Mesenchymal stem cell (in vitro differentiated cells and primary cell): ENCODE data around the gene CEPT1.

Source experiments
- DNase-seq: peaks from one replicate; pipeline ENCODE4 v3.0.0-alpha.2; 2013
- H2AFZ ChIP-seq: one replicate; pipeline ENCODE4 v1.6.1; 2013; ENCODE audit warnings: low read depth, mild to moderate bottlenecking, control low read depth, inconsistent platforms, low read length, moderate library complexity
- H2AK5ac ChIP-seq: 2 replicates; pipeline ENCODE4 v1.6.1; 2013; ENCODE audit warnings: low read length, moderate library complexity, mild to moderate bottlenecking, inconsistent platforms; ENCODE audit not compliant: severe bottlenecking
- H2BK120ac ChIP-seq: one replicate; pipeline ENCODE4 v1.6.1; 2013; ENCODE audit warnings: low read depth, mild to moderate bottlenecking, inconsistent platforms, low read length, moderate library complexity
- H2BK12ac ChIP-seq, 2 experiments: one replicate each; pipeline ENCODE4 v1.6.1; 2013; ENCODE audit warnings: inconsistent platforms in 2 of 2, low read length in 2 of 2, mild to moderate bottlenecking in 2 of 2, moderate library complexity in 2 of 2, control low read depth in 1 of 2
- H2BK15ac ChIP-seq: one replicate; pipeline ENCODE4 v1.6.1; 2013; ENCODE audit warnings: mild to moderate bottlenecking, low read depth, inconsistent platforms; ENCODE audit not compliant: poor library complexity, severe bottlenecking
- H2BK5ac ChIP-seq: 2 replicates; pipeline ENCODE4 v1.6.1; 2013; ENCODE audit warnings: low read depth, mild to moderate bottlenecking, low read length, control low read depth, inconsistent platforms; ENCODE audit not compliant: poor library complexity, severe bottlenecking
- H3K14ac ChIP-seq, 2 experiments: one replicate each; pipeline ENCODE4 v1.6.1; 2013; ENCODE audit warnings: inconsistent platforms in 2 of 2, low read length in 2 of 2, control low read depth in 1 of 2, mild to moderate bottlenecking in 1 of 2, moderate library complexity in 1 of 2
- H3K18ac ChIP-seq, 2 experiments: one replicate each; pipeline ENCODE4 v1.6.1; 2013; ENCODE audit warnings: inconsistent platforms in 2 of 2, low read length in 2 of 2, control low read depth in 1 of 2, low read depth in 1 of 2, mild to moderate bottlenecking in 1 of 2
- H3K23ac ChIP-seq, 2 experiments: one replicate each; pipeline ENCODE4 v1.6.1; 2013; ENCODE audit warnings: inconsistent platforms in 2 of 2, low read length in 2 of 2, mild to moderate bottlenecking in 2 of 2, moderate library complexity in 2 of 2, control low read depth in 1 of 2
- H3K27ac ChIP-seq: 2 replicates; pipeline ENCODE4 v1.5.1; 2013; ENCODE audit warnings: mild to moderate bottlenecking, moderate library complexity, low read length, control low read depth, inconsistent platforms; ENCODE audit not compliant: poor library complexity, severe bottlenecking
- H3K27me3 ChIP-seq, 2 experiments: 2 replicates each; pipeline versions ENCODE4 v1.6.1 to v1.7.0; 2013; ENCODE audit warnings: low read length in 2 of 2, mild to moderate bottlenecking in 2 of 2, moderate library complexity in 2 of 2, control low read depth in 1 of 2, inconsistent platforms in 1 of 2; ENCODE audit not compliant: control insufficient read depth in 1 of 2, insufficient read depth in 1 of 2
- H3K36me3 ChIP-seq, 2 experiments: 2 replicates each; pipeline versions ENCODE4 v1.6.1 to v1.7.0; 2013; ENCODE audit warnings: low read length in 2 of 2, control low read depth in 1 of 2, inconsistent platforms in 1 of 2, low read depth in 1 of 2, mild to moderate bottlenecking in 1 of 2; ENCODE audit not compliant: insufficient read depth in 2 of 2, control insufficient read depth in 1 of 2
- H3K4ac ChIP-seq, 2 experiments: one replicate each; pipeline ENCODE4 v1.6.1; 2013; ENCODE audit warnings: inconsistent platforms in 2 of 2, low read length in 2 of 2, mild to moderate bottlenecking in 2 of 2, moderate library complexity in 2 of 2, control low read depth in 1 of 2, low read depth in 1 of 2
- H3K4me1 ChIP-seq: 2 replicates; pipeline ENCODE4 v1.6.1; 2013; ENCODE audit warnings: low read depth, low read length, control low read depth; ENCODE audit not compliant: control insufficient read depth, insufficient read depth
- H3K4me2 ChIP-seq: 2 replicates; pipeline ENCODE4 v1.6.1; 2013; ENCODE audit warnings: low read length, mild to moderate bottlenecking, inconsistent platforms; ENCODE audit not compliant: poor library complexity, severe bottlenecking
- H3K4me3 ChIP-seq, 2 experiments: 2 replicates each; pipeline versions ENCODE4 v1.5.1 to v1.7.0; 2013; ENCODE audit warnings: low read length in 2 of 2, mild to moderate bottlenecking in 2 of 2, control low read depth in 1 of 2, low read depth in 1 of 2; ENCODE audit not compliant: insufficient read depth in 1 of 2
- H3K79me1 ChIP-seq: replicated peaks from 2 replicates; pipeline ENCODE4 v1.6.1; 2013; ENCODE audit warnings: mild to moderate bottlenecking, control low read depth, low read length, inconsistent platforms; ENCODE audit not compliant: poor library complexity, severe bottlenecking
- H3K9ac ChIP-seq: 2 replicates; pipeline ENCODE4 v1.7.0; 2013; ENCODE audit warnings: mild to moderate bottlenecking, low read length, moderate library complexity
- H3K9me3 ChIP-seq: 2 replicates; pipeline ENCODE4 v1.7.0; 2013; ENCODE audit warnings: mild to moderate bottlenecking, low read length; ENCODE audit not compliant: control insufficient read depth
- H4K8ac ChIP-seq: one replicate; pipeline ENCODE4 v1.6.1; 2013; ENCODE audit warnings: inconsistent platforms, mild to moderate bottlenecking, low read length, moderate library complexity
- H4K91ac ChIP-seq: one replicate; pipeline ENCODE4 v1.6.1; 2013; ENCODE audit warnings: mild to moderate bottlenecking, low read length, inconsistent platforms
- WGBS: methylation state at CpG from one replicate; pipeline ENCODE4 v1.1.7; 2013; ENCODE audit warnings: mixed read lengths; 5-methylcytosine and 5-hydroxymethylcytosine counted together

CEPT1 gene

GRCh38 chr1:111142356-111142975 lies 2.4 kb downstream of the CEPT1 start:
- no peak overlapping the region for H3K27ac ChIP-seq
- H2AK5ac ChIP-seq: no peak overlapping the region
- no peak overlapping the region for H4K91ac ChIP-seq
- H3K23ac ChIP-seq: no peak overlapping the region
- no peak overlapping the region for H2BK12ac ChIP-seq
- H3K27me3 ChIP-seq: no peaks in the 10 kb centered on the region
- 75% methylated on average over 3 of the region's 5 CpGs for WGBS
- peaks cover 6% of the 10 kb centered on the region for H3K79me1 ChIP-seq
- no peaks in the 10 kb centered on the region for H3K9me3 ChIP-seq
- H3K4me3 ChIP-seq: peak overlapping the region in 1 of 2 experiments; percentile 83
- DNase-seq: no peak
- peaks cover 6 to 13% of the 10 kb centered on the region in 2 experiments for H3K36me3 ChIP-seq
- no peak overlapping the region for H2BK5ac ChIP-seq
- H3K4me2 ChIP-seq: no peak overlapping the region
- H2BK15ac ChIP-seq: no peak overlapping the region
- H2AFZ ChIP-seq: no peak overlapping the region
- peak overlapping the region; percentile 91 for H3K9ac ChIP-seq
- peaks cover 3% of the 10 kb centered on the region for H3K4me1 ChIP-seq
- no peak overlapping the region for H3K14ac ChIP-seq
- no peak overlapping the region for H2BK120ac ChIP-seq
- no peak overlapping the region for H3K18ac ChIP-seq
- H3K4ac ChIP-seq: no peak overlapping the region
- no peak overlapping the region for H4K8ac ChIP-seq

GRCh38 chr1:111145542-111145941 lies 5.5 kb downstream of the CEPT1 start:
- Histone ChIP-seq H2AK5ac (no peak overlapping the region), H4K8ac (no peak overlapping the region), H2AFZ (no peak overlapping the region), H3K4me1 (peaks cover 3% of the 10 kb centered on the region), H2BK12ac (no peak overlapping the region), H3K23ac (no peak overlapping the region), H3K36me3 (peaks cover 10 to 36% of the 10 kb centered on the region in 2 experiments), H3K18ac (no peak overlapping the region), H4K91ac (no peak overlapping the region), H3K27me3 (no peaks in the 10 kb centered on the region), H3K9ac (no peak overlapping the region), H3K14ac (no peak overlapping the region), H3K9me3 (no peaks in the 10 kb centered on the region), H3K4me3 (no peak overlapping the region), H2BK15ac (no peak overlapping the region), H2BK120ac (no peak overlapping the region), H2BK5ac (no peak overlapping the region), H3K4me2 (no peak overlapping the region), H3K4ac (no peak overlapping the region), H3K79me1 (peaks cover 11% of the 10 kb centered on the region), H3K27ac (no peak overlapping the region)
- WGBS: 100% methylated on average over 1 of the region's 2 CpGs
- DNase-seq: no peak

GRCh38 chr1:111145963-111146768 lies 6.1 kb downstream of the CEPT1 start:
- H2AK5ac ChIP-seq: no peak overlapping the region
- peaks cover 3% of the 10 kb centered on the region for H3K4me1 ChIP-seq
- DNase-seq: no peak
- H3K36me3 ChIP-seq: peaks cover 12 to 42% of the 10 kb centered on the region in 2 experiments
- no peak overlapping the region for H2BK15ac ChIP-seq
- no peak overlapping the region for H3K14ac ChIP-seq
- no peak overlapping the region for H4K91ac ChIP-seq
- no peak overlapping the region for H3K9ac ChIP-seq
- H3K4me2 ChIP-seq: no peak overlapping the region
- no peaks in the 10 kb centered on the region for H3K9me3 ChIP-seq
- no peak overlapping the region for H3K23ac ChIP-seq
- H3K79me1 ChIP-seq: peaks cover 13% of the 10 kb centered on the region
- H3K4ac ChIP-seq: no peak overlapping the region
- no peak overlapping the region for H2BK120ac ChIP-seq
- H3K4me3 ChIP-seq: no peak overlapping the region
- H3K27ac ChIP-seq: no peak overlapping the region
- H3K18ac ChIP-seq: no peak overlapping the region
- no peak overlapping the region for H2BK12ac ChIP-seq
- H4K8ac ChIP-seq: no peak overlapping the region
- no peak overlapping the region for H2AFZ ChIP-seq
- H3K27me3 ChIP-seq: no peaks in the 10 kb centered on the region
- H2BK5ac ChIP-seq: no peak overlapping the region

- no CpG with 5 or more reads among the region's 3 CpGs for WGBS
- Histone ChIP-seq H3K79me1 (peaks cover 14% of the 10 kb centered on the region), H3K9ac (no peak overlapping the region), H3K27ac (no peak overlapping the region), H3K9me3 (no peaks in the 10 kb centered on the region), H3K4ac (no peak overlapping the region), H3K4me1 (peaks cover 3% of the 10 kb centered on the region), H4K8ac (no peak overlapping the region), H3K14ac (no peak overlapping the region), H2AFZ (no peak overlapping the region), H2AK5ac (no peak overlapping the region), H3K4me2 (no peak overlapping the region), H3K27me3 (no peaks in the 10 kb centered on the region), H3K36me3 (peaks cover 13 to 56% of the 10 kb centered on the region in 2 experiments), H2BK5ac (no peak overlapping the region), H3K23ac (no peak overlapping the region), H2BK12ac (no peak overlapping the region), H2BK120ac (no peak overlapping the region), H3K4me3 (no peak overlapping the region), H4K91ac (no peak overlapping the region), H2BK15ac (no peak overlapping the region), H3K18ac (no peak overlapping the region)
- DNase-seq: no peak
Measured at GRCh38 chr1:111147948-111148347, 7.9 kb downstream of the CEPT1 start.
